Measurements from ENCODE around the gene RAD17.
"Not testable (repeated sequence)": the region's sequence is repeated elsewhere in the genome, so short reads cannot be mapped to it uniquely, and the experiment has no call there.

The RAD17 gene

GRCh38 chr5:69414885-69415583 lies 45.4 kb downstream of the RAD17 start, which contains the start of gene MARVELD2:
Gene MARVELD2 (plus strand): TSS chr5:69415116. CDS start chr5:69419386, 4,270 bp downstream.
- FAIRE-seq (peak; percentile 81), DNase-seq (ENCODE audit: insufficient read length) (peak; percentile 58)
- TF ChIP-seq POLR2A (IDR thresholded peaks at IDR 0.05; ENCODE audit: low read depth, low read length) (no peak; the same call in 1 of the 2 replicates), POLR2AphosphoS5 (IDR thresholded peaks at IDR 0.05; ENCODE audit: low read depth, low read length) (no peak), TAF1 (IDR thresholded peaks at IDR 0.05; ENCODE audit: borderline replicate concordance, low read depth, low read length) (no peak)

- no peak for DNase-seq (ENCODE audit: insufficient read length)
- FAIRE-seq: no peak
- TF ChIP-seq POLR2A (IDR thresholded peaks at IDR 0.05; ENCODE audit: low read depth, low read length): no peak
- TF ChIP-seq POLR2AphosphoS5 (IDR thresholded peaks at IDR 0.05; ENCODE audit: low read depth, low read length): no peak
- no peak for TF ChIP-seq TAF1 (IDR thresholded peaks at IDR 0.05; ENCODE audit: borderline replicate concordance, low read depth, low read length)
Measured at GRCh38 chr5:69415584-69415958, 46.0 kb downstream of the RAD17 start.

GRCh38 chr5:69416180-69416579 lies 46.6 kb downstream of the RAD17 start:
- DNase-seq (ENCODE audit: insufficient read length) (no peak), FAIRE-seq (no peak)

GRCh38 chr5:69416699-69417098 lies 47.1 kb downstream of the RAD17 start:
- no peak for FAIRE-seq
- TF ChIP-seq POLR2A (IDR thresholded peaks at IDR 0.05; ENCODE audit: low read depth, low read length): no peak
- no peak for TF ChIP-seq TAF1 (IDR thresholded peaks at IDR 0.05; ENCODE audit: borderline replicate concordance, low read depth, low read length)
- TF ChIP-seq POLR2AphosphoS5 (IDR thresholded peaks at IDR 0.05; ENCODE audit: low read depth, low read length): no peak

More at GRCh38 chr5:69416180-69416579, 46.6 kb downstream of the RAD17 start:
- TF ChIP-seq POLR2A (IDR thresholded peaks at IDR 0.05; ENCODE audit: low read depth, low read length) (no peak), TAF1 (IDR thresholded peaks at IDR 0.05; ENCODE audit: borderline replicate concordance, low read depth, low read length) (no peak), POLR2AphosphoS5 (IDR thresholded peaks at IDR 0.05; ENCODE audit: low read depth, low read length) (no peak)

GRCh38 chr5:69418554-69418953 lies 48.9 kb downstream of the RAD17 start:
- TF ChIP-seq POLR2AphosphoS5 (IDR thresholded peaks at IDR 0.05; ENCODE audit: low read depth, low read length): no peak
- no peak for TF ChIP-seq TAF1 (IDR thresholded peaks at IDR 0.05; ENCODE audit: borderline replicate concordance, low read depth, low read length)
- no peak for TF ChIP-seq POLR2A (IDR thresholded peaks at IDR 0.05; ENCODE audit: low read depth, low read length)
- FAIRE-seq: no peak

More at GRCh38 chr5:69416699-69417098, 47.1 kb downstream of the RAD17 start:
- no peak for DNase-seq (ENCODE audit: insufficient read length)

GRCh38 chr5:69431424-69432303 lies 62.0 kb downstream of the RAD17 start:
- no peak for TF ChIP-seq TAF1 (IDR thresholded peaks at IDR 0.05; ENCODE audit: borderline replicate concordance, low read depth, low read length)
- TF ChIP-seq POLR2AphosphoS5 (IDR thresholded peaks at IDR 0.05; ENCODE audit: low read depth, low read length): no peak
- no peak for TF ChIP-seq POLR2A (IDR thresholded peaks at IDR 0.05; ENCODE audit: low read depth, low read length)
- DNase-seq (ENCODE audit: insufficient read length) (no peak), FAIRE-seq (no peak)

More at GRCh38 chr5:69418554-69418953, 48.9 kb downstream of the RAD17 start:
- DNase-seq (ENCODE audit: insufficient read length): no peak

GRCh38 chr5:69432412-69433206 lies 63.0 kb downstream of the RAD17 start:
- TF ChIP-seq POLR2AphosphoS5 (IDR thresholded peaks at IDR 0.05; ENCODE audit: low read depth, low read length): peak; percentile 27; the same call in 1 of the 2 replicates
- no peak for TF ChIP-seq TAF1 (IDR thresholded peaks at IDR 0.05; ENCODE audit: borderline replicate concordance, low read depth, low read length)
- peak; percentile 49 for TF ChIP-seq POLR2A (IDR thresholded peaks at IDR 0.05; ENCODE audit: low read depth, low read length)
- DNase-seq (ENCODE audit: insufficient read length) (no peak), FAIRE-seq (peak; percentile 89)

GRCh38 chr5:69435276-69435884 lies 65.8 kb downstream of the RAD17 start:
- FAIRE-seq; DNase-seq (ENCODE audit: insufficient read length): not testable (repeated sequence)

GRCh38 chr5:69444127-69444754 lies 74.6 kb downstream of the RAD17 start:
- TF ChIP-seq POLR2AphosphoS5 (IDR thresholded peaks at IDR 0.05; ENCODE audit: low read depth, low read length): no peak
- TF ChIP-seq POLR2A (IDR thresholded peaks at IDR 0.05; ENCODE audit: low read depth, low read length): no peak
- TF ChIP-seq TAF1 (IDR thresholded peaks at IDR 0.05; ENCODE audit: borderline replicate concordance, low read depth, low read length): no peak
- FAIRE-seq (no peak), DNase-seq (ENCODE audit: insufficient read length) (no peak)

- DNase-seq (ENCODE audit: insufficient read length) (no peak), FAIRE-seq (no peak)
- TF ChIP-seq POLR2AphosphoS5 (IDR thresholded peaks at IDR 0.05; ENCODE audit: low read depth, low read length) (no peak), TAF1 (IDR thresholded peaks at IDR 0.05; ENCODE audit: borderline replicate concordance, low read depth, low read length) (no peak), POLR2A (IDR thresholded peaks at IDR 0.05; ENCODE audit: low read depth, low read length) (no peak)
Measured at GRCh38 chr5:69449511-69449910, 79.9 kb downstream of the RAD17 start.
